NCI-H2107 treated with DMSO at 0.1 percent for 48 hours (cell line): Measurements from ENCODE around the gene MCF2L.

ENCODE experiments used
- DNase-seq: peaks from one replicate; lab custom pipeline; 2025; ENCODE audit not compliant: unreplicated experiment; lab: John Stamatoyannopoulos, UW

Gene MCF2L

DNA sequence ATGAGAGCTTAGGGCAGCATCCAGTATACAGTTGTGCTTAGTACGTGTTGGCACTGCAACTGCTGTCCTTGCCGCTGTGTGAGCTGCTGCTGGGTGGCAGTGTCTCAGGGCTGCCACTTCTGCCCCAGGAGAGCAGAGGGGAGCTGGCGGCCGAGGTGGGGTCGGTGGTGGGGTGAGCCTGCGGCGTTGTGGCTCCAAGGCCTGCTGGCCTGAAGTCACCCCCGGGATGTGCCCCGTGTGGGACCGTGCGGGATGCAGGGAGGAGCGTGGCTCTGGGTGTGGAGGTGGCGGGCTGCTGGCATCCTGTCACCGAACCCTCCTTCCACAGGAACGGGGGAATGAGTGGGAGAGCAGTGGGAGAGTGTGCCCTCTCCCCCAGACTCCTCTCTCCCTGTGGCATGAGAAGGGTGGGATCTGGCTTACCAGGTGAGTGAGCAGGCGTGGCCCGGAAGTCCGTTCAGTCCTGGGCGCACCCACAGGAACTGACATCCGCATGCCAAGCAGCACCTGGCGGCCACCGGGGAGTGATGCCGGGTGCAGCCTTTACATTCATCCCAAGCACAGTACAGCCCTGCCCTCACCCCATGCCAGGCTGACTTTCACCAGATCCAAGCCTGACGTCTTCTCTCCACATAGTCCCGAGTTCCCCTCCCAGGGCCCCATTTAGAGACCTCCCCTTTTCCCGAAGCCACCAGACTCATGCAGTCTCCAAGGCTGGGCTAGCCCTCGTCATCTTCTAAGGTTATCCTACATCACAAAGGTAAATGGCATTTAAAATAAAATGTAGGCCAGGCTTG, 26.6 kb downstream of the MCF2L start:
- DNase-seq: peak; percentile 74

GRCh38 chr13:112996671-112997091, 27.7 kb downstream of the MCF2L start:
- no peak for DNase-seq

DNA sequence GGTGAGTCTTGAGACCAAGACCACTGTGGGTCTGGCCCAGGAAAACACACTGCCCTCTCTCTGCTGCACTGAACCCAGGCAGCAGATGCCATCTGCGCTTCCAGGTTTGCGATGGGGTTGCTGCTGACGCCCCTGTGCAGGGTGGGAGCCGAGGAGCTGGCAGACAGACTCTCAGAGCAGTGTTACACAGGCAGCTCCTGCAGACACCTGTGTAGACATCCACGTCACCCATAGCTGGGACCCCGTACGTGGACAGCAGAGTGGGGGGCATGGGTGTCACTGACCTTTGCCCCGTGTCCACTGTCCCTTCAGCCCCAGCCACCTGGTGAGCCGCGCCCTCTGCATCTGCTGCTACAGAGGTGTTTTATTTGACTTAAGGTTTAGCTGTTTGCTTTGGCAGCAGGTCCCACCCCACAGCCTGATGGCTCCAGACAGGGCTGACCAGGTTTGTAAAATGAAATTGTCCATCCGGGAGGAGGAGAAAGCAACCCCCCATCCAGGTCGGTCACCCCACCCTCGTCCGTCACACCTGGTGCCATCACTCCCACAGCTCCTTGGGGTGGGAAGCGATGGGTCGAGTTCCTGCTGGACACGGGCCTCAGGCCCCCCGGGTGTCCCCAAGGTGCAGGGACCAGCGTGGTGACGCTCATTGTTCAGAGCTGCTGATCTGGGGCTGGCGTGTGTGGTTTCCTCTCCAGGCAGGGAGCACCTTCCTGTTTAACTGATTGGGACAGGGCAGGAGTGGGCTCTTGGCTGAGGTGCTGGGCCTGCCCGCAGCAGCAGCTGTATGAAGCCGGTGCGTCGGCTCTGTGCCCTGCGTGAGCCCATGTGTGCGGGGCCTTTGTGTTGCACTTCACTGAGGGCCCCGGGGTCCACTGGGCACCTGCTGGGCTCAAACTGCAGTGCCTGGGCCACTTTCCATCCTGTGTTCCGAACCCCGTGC, 28.4 kb downstream of the MCF2L start:
- no peak for DNase-seq

DNA sequence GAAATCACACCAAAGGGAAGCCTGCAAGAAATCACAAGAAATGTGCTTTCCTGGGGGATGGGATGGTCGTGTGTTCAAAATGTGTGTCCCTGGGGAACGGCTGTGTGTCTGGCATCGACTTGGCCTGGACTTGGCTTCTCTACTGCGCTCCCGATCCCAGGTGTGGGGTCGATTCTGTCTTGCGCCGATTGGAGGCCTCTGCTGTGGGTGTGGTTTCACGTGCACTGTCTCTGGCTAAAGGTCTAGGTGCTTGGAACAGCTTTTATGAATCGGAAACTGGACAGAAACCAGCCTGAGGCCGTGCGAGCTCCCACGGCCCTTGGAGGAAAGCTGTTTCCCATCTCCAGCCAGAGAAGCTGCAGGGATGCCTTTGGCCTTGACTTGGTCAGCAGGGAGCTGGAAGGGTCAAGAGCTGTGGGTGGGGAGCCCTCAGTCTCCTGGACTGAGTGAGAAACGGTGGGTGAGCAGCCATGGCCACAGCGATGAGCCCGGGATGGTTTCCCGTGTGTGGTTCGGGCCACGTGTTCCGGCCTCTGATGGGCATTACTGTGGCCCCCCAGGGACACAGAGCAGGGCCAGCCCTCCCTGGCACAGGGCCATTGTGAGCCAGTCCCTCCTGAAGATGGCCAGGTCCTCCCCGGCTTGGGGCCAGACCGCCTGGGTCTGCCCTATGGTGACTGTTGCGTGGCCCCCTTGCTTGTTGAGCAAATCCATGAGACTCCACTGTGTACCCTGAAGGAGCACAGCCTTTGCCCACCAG, 29.7 kb downstream of the MCF2L start:
- DNase-seq: no peak

- no peak for DNase-seq
Observed at GRCh38 chr13:112999414-113000177, 30.6 kb downstream of the MCF2L start.

- DNase-seq: no peak
Observed at GRCh38 chr13:113000575-113000974, 31.6 kb downstream of the MCF2L start.

DNA sequence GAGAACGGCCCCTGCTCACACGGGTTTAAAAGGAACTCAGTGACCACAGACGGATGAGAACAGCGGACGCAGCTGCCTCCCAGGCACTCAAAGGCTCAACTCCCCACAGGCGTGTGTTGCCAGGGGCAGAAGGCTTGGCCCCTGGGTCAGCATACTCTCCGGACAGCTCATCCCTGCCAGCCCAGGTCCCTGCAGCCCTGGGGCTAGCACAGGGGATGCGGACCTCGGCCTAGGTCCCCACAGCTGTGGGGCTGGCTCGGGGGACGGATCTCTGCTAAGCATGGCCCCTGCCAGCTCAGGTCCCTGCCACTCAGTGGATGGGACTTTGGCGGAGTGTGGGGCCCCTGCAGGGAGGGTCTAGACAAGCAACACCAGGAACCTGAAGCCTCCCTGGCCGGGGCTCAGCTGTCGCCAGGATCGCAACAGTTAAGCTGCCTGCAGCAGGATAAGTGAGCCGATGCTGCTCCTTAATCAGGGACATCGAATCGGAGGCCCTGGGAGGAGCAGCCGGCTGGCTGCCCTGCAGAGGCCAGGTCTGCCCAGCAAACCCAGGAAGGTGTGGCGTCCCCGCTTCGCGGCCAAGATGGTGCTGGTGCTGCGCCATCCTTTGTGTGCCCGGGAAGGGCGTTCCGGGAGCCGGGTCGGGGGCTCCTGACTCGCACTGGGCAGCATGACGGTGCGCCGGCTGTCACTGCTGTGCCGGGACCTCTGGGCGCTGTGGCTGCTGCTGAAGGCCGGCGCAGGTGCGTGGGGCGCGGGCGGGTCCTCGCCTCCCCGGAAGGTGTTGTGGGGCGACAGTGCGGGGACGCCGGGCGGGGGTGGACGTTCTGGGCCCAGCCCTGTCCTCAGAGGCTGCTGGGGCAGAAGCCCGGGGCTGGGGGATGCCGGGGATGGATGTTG, 32.5 kb downstream of the MCF2L start:
- DNase-seq: peak; percentile 71

GRCh38 chr13:113002206-113002912, 33.3 kb downstream of the MCF2L start:
- peak; percentile 62 for DNase-seq

DNA sequence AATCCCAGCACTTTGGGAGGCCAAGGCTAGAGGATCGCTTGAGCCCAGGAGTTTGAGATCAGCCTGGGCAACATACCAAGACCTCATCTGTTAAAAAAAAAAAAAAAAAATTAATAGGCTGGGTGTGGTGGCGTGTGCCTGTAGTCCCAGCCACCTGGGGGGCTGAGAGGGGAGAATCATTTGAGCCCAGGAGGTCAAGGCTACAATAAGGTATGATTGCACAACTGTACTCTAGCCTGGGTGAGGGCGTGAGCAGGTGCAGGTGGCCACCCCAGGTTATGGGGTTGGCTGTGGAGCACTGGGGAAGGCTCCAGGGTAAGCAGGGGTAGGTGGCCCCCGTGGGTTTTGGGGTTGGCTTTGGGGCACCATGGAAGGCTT, 33.9 kb downstream of the MCF2L start:
- no peak for DNase-seq

DNA sequence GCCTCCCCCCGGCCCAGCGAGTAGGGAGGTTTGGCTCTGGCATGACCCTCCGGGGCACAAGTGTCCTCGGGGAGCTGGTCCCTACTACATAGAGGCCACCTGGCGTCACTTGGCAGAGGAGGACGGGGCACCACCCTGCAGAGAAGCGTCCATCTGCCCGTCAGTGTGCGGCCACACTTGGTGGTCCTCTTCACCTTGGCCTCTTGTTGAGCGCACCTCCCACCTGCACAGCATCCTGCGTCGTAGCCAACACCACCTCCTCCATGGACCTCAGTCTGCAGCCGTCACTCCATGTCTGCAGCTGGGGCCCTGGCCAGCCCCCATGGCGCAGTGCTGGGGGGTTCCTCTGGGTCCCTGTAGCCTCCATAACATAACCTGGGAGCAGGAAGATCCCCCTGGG, 35.1 kb downstream of the MCF2L start:
- no peak for DNase-seq

DNA sequence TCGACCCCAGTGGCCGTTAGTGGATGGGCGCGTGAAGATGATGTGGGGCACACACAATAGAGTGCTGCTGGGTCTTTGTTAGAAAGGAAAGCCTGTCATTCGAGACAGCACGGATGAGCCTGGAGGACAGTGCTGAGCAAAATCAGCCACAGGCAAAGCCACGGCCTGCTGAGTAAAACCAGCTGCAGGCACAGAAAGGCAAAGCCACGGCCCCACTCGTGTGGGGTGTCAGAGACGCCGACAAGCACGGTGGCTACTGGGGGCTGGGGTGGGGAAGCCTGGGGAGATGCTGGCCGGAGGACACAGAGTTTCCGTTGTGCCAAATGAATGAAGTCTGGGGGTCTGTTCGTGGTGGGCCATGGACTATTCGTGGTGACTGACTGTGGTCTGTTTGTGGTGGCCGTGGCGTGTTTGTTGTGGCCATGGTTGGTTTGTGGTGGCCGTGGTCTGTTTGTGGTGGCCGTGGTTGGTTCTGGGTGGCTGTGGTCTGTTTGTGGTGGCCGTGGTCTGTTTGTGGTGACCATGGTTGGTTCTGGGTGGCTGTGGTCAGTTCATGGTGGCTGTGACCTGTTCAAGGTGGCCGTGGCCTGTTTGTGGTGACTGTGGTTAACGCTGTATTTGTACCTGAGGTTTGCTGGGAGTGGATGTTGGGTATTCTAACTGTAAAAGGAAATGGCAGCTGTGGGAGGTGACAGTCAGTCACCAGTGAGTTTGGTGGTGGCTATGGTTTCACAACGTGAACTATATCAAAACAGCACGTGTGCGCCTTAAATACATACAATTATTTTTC, 36.3 kb downstream of the MCF2L start:
- DNase-seq: no peak

- no peak for DNase-seq
Observed at GRCh38 chr13:113005997-113006396, 37.0 kb downstream of the MCF2L start.

DNA sequence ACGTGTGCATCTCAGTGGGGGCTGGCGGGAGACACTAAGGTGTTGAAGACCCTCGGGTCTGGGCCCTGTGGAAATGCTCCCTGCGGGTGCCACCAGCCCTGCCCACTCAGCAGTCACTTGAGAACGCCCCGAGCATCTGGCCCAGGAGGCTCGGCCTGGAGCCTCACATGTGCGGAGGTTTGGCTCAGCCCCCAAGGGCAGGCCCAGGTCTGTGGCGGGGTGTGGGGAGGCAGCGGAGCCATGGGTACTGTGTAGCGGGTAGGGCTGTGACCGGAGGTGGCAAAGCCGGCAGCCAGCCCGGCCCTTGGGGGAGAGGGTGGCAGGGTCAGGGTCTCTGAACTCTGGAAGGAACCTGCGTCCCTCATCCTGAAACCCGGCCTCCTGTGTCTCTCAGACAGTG, 37.6 kb downstream of the MCF2L start:
- DNase-seq: no peak

DNA sequence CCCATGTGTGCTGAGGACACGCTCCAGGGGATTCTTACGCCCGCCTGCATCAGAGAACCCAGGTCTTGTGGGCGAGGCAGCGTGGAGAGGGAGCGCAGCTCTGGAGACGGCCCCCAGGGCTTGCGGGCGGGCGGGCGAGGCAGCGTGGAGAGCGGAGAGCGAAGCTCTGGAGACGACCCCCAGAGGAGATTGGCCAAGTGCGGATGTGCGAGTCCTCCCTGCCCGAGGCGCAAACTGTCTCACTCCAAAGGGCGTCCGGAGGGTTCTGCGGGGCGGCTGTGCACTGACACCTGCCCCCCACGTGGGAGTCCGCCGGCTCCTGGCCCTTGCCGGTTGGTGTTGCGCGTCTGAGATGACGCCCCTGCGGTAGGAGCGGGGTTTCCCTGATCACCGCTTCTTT, 39.8 kb downstream of the MCF2L start:
- DNase-seq: no peak

DNA sequence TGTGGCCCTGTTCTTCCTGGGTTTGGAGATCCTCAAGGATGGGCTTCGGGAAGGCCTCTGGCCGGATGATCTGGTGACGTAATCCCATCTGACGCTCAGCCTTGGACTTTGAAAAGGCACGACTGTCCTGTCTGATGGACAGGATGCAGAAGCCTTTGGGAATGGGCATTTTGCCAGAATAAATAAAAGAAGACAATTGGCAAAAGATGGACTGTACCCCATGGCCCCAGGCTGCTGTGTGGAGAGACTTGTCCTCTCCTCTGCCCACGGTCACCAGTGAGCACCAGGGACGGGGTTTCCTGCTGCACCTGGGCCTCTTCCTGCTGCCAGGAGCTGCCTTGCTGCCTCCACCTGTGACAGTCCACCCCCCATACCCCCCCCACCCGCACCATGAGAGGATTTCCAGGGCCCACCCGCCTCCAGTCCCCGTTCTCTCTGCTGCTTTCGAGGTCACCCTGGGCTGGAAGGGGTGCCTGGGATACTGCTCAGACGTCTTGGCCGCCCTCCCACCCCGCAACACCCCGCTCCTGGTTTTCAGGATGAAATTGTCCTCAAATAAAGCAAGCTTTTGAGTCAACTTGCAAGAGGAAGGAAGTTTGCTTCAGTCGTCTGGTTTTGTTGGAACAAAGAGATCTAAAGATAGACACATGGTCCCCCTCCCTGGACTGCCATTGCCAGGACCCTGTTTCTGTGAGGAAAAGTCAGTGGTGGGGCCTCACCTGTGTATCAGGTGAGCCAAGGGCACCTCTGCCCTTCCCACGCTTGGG, 40.9 kb downstream of the MCF2L start:
- no peak for DNase-seq

- no peak for DNase-seq
Observed at GRCh38 chr13:113010510-113010865, 41.5 kb downstream of the MCF2L start.

DNA sequence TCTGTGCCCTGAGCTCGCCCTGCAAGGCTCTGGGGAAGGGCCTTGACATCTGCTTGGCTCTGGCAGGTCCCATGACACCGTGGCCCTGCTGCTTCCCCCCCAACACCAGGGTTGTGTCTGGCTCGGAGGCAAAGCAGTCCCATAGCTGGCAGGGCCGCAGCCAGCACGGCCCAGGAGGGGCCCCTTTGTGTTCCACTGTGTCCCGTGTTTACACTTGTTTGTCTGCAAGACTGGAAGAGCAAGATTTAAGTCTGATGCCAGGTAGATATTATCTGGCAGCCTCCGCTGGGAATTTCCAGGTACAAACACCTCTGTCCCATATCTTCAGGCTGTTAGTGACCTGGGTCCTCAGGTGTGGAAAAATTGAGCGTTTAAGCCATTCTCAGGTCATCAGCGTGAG, 44.3 kb downstream of the MCF2L start:
- DNase-seq: no peak
